Superior temporal gyrus (tissue), 1 donor: ENCODE results near the gene NTM.

Experiments
- DNase-seq: peaks from one replicate; pipeline ENCODE4 v3.0.0-alpha.2; 2016; ENCODE audit errors: extremely low spot score

The NTM gene

DNA sequence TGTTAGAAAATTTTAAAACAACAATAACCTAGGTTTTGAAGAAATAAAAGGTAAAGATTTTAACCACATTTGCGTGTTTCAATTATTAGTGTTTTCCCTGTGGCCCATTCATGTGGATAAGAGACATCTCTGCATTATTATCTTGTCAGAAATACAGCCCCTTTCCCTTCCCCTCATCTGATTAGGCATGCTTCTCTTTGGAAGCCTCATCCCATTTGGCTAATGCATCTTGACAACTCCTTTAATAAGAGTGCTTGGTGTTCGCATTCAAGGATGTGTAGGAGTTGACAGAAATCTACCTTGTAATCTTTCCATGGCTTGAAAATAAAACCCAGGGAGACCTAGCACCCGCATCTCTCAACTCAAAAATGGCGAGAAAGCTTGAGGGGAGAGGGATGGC is 635.5 kb downstream of the NTM start:
- DNase-seq: no peak

DNA sequence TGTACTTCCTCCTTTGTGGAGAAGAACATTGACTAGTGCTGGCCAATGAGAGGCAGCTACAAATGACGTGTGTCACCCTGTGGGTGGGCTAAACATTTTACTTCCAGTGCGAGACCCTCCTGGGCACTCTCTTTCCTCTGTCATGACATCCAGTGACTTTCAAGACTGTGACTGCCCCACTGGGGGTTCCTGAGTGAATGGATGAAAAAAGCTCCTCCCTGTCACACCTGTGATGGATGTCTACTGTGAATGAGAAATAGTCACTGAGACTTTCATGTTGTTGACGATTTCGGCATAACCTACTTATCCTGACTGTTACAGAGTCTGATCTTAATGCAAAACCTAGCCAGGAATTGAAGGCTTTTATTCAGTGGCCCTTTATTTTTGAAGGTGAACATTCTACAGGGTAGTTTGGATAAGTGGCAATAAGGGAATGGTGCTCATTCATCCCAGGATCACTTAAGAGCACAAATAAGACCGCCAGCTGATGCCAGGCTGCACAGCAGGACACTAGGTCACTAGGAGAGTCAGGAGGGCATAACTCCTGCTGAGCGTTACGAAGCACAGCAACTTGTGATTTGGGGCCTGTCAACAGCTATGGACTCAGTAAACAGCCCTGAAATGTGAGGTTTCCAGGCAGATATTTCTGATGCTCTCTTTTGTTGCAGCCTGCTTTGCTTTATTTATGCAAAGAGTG is 636.6 kb downstream of the NTM start:
- DNase-seq: no peak

DNA sequence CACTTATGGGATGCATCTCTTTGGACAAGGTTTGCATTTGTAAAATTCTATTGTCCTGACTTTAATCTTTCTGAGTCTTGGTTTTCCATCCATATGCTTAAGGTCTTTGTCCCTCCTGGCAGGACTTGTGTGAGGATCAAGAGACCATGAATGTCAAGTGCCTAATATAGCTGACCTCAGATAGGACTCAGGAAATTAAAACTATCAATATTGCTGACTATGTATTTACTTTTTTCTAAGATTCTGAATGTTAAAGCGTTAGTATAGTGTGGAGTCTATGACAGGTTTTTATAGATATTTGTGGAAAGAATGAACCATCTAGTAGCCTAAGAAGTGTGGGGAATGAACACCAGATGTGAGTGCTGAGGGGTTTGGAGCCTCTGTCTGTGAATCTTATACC is 637.8 kb downstream of the NTM start:
- DNase-seq: no peak

DNA sequence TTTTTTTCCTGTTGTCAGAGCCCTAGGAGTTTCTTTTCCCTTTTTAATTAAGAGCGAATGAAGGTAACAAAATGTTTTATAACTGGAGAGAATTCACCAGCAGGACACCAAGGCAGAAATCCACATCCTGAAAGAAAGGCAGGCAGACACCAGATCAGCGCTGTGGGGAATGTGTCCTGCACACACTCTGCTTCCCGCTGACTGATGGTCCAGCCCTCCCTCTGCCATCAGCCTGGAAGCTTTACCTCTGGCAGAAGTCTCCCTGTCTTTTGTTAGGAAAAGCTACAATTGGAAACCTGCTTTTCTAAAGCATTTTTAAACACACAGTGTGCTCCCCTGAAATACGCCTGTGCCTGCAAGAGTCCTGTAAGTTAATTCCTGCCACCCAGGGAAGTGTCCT is 638.5 kb downstream of the NTM start:
- no peak for DNase-seq

DNA sequence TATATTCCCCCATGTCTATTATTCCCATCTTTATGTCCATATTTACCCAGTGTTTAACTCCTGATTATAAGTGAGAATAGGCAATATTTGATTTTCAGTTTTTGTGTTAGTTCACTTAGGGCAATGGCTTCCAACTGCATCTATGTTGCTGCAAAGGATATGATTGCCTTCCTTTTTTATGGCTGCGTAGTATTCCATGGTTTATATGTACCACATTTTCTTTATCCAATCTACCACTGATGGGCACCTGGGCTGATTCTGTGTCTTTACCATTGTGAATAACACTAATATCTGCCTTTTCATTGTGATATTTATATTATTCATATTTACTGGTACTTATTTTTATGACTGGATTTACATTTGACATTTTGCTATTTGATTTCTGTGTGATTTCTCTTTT is 649.6 kb downstream of the NTM start:
- DNase-seq: no peak

DNA sequence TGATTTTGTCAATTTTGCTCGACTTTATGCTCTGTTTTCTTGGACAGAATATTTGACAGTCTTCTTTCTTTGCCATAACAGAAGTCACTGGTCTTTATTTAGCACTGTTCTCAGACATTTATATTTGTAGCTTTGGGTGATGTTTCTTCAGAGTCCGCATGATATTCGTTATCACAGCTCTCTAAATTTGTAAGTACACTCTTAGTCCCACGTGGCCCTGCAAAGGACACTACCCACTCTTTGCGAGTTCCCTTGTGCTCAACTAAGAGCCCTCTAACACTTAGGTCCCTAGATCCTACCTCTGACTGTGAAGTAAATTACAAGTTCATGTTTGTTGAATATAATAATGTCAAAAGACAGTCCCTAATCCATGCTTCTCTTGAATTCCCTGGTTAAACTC is 651.9 kb downstream of the NTM start:
- DNase-seq: no peak

DNA sequence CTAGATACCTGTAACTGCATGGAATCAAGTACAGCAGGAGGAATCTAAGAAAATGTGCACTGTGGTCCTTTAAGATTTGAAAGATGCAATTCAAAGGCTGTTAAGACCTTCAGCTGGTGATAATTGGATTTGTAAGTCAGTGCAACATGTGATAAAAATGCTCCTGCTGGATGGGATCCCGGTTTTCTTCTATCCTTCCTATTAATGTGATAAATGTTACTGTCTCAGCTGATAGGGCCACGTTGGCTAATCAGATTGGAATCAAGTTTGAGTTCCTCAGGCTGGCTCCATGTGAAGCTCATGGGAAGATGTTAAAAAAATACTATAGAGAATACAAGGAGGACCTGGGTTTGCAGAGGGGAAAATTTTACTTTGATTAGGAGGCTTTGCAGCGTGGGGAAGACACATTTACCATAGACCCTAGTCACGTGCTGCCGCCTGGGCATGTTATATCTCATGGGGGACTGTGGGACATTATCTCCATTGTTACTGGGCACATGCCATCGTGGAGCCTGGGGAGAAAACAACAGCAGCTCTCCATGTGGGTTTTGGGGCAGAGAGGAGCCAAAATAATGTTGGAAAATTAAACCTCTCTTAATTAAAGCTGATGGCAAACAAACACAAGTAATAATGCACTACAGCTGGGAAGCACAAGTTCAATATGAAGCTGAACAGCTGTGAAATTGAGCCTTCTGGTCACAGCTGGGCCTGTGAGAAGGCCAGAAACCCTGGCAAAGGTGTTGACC is 652.5 kb downstream of the NTM start:
- DNase-seq: no peak

DNA sequence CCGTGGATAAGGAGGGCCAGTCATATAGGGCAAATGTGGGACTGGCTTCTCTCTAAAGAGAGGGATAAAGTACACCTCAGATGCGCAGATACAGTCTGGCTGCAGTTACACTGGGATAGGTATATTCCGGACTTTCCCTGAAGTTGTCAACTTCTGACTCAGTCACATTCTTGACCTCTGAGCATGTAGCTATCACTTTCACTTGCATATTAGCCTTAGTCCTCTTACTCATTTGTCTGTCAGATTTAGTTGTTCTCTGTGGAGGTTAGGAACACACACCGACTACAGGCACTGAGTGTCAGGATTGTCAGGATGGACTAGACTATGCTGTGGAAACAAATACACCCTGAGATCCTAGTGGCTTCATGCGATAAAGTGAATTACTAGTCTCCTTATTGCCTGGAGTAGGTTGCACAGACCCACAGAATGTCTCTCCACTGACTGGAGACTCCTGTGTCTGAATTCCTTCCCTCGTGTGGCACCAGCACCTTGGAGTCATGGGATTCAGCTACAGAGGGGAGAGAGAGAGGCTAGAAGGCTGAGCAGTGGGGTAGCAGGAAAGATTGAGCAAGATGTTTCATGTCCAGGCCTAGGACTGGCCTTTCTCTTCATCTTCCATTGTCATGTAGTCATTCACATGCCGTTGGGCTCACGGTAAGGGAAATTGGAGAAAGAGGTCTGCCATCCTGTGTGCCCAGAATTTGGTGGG is 654.3 kb downstream of the NTM start:
- no peak for DNase-seq

DNA sequence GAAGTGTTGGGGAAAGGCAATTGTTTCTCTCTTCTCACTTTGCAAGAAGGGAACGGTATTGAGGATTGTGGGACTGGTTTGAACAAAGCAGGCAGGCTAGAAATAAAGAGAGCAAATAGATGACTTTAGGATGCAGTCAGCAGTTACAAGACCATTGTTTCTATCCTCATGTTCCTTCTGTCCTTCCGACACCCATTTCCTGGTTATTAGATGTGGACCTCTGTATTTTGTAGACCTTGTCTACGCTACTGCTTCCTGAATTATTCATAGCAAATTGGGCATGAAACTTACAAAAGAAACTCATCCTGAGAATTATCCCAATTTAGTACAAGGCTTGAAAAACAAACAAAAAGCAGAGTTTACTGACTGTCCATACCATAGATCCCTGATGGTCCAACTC is 656.3 kb downstream of the NTM start:
- DNase-seq: no peak

DNA sequence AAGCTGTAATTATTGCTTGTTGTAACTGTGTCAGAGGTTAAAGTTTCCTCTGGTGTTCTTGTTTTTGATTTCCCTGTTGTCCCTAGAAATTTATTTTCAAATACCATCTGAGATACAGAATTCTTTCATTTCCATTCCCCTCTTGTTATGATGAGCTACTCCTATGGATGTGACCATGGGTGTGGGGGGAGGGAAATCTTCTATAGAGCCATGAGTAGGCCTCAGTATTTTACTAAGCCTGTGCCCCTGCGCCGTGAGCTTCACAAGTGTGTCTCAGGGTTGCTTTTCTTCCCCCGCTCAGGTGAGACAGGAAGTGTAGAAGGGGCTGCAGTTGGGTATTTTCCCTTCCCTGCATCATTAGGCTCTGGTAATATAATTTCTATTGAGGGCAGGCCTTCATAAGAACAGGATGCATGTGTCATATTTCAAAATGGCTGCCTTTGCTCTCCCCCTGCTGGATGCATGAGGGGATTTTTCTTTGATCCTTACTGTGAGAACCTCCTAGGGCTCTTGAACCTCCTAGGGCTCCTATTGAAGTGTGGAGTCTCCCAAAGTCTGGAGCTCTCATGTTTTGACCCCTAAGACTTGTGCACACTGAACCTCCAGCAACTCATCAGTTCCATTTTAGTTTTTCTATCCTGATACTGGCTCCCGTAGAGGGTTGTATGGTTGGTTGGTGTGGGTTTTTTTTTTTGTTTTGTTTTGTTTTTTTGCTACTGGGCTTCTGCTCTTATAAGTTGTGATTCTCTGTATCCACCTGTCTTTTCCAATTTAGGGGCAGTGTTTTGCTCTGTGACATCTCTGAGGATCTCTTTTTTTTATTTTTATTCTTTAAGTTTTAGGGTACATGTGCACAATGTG is 658.2 kb downstream of the NTM start:
- DNase-seq: peak; percentile 86

DNA sequence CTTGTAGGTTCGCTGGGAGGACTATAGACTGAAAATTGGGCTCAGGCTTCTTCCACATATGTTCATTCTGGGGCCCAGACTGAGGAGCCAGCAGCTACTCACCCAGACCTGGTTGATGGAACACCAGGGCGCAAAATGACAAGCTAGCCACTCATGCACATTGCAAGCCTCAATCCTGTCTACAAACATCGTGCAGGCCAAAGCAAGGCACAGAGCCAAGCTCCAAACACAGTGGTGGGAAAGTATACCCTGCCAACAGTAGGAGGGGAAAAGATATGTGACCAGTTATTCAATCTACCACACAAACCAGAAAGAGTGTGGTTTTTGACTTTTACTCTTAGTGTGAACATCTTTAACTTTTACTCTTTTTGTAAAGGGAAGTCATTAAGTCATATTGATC is 660.5 kb downstream of the NTM start:
- no peak for DNase-seq

DNA sequence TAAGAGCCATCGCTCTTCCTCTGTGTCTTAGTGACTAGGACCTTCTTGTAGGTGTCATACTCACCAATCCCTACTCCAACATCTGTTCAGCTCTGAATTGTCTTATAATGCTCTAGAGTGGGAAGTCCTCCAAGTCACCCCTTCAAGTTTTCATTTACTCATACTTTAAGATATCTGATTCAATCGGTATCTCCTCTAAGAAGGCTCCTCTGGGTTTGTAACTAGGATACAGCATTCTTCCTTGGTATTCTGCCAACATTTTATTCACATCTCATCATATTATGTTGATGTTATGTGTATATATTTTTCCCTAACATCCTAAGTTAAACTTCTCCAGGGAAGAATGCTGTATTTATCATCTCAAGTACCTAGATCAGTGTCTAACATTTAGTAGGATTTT is 662.1 kb downstream of the NTM start:
- no peak for DNase-seq

DNA sequence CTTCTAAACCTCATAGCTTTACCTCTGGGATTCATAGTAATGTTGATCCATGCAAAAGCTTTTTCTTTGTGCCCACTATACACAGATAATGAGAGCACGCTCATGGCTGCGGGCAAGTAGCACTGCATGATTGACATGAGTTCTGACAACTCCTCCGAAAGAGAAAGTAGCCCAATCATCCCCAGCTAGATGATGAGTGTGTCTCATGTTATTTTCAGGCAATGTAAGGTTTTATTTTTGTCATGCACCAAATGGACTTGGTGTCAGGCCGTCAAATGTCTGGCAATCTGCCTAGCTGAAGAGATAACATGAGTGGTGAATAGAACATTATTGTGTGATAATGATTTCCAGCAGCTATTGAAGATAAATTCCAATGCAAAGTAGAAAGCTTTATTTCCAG is 662.6 kb downstream of the NTM start:
- DNase-seq: no peak

DNA sequence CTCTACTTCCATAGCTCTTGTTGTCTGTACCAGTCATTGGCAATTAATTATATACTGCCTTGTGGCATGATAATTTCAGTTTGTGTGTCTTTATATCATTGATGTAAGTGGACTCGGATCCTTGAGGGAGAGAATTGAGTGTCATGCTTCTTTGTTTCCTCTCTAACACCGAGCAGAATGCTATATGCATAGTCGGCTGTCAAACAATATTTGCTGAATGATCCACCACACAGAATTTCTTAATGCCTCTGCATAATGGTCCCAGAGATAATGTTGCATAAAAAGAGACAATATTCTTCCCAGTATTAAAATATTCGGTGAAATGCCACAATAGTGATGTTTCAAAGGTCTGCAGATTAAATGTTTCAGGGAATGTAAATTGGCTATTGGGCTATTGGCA is 664.8 kb downstream of the NTM start:
- DNase-seq: no peak

DNA sequence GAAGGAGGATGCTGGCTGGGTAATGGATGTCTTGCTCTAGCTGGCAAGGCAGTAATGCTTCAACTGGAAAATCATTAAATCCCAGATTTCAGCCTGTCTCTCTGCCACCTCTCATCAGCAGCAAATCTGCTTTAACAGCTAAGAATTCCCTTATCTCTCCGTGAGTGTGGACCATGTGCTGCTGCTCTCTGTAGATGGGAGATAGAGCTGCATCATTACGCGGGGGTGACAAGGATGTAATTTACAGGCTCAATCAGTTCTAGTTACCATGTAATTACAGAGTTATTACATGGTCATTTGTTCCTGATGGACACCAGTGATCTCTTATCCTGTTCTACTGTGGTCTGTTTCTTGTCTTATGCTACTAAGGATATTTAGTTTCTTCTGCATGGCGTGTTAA is 665.4 kb downstream of the NTM start:
- no peak for DNase-seq

DNA sequence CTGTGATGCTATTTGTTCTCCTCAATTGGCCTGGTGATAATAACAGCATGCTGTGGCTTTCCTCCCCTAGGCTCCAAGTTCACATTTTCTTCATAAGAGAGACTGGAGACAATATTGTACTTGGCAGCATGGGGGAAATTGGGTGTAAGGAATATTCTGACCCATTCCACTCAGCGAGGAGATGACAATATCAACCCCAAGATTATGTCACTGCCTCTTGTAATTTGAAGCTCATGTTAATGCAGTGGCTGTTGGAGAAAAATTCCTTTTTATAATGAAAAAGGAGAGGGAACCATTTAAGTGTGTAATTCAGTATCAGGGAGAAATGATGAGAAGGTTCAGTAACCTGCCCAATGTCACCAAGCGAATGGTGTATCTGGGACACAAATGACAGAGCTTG is 665.8 kb downstream of the NTM start:
- DNase-seq: no peak

DNA sequence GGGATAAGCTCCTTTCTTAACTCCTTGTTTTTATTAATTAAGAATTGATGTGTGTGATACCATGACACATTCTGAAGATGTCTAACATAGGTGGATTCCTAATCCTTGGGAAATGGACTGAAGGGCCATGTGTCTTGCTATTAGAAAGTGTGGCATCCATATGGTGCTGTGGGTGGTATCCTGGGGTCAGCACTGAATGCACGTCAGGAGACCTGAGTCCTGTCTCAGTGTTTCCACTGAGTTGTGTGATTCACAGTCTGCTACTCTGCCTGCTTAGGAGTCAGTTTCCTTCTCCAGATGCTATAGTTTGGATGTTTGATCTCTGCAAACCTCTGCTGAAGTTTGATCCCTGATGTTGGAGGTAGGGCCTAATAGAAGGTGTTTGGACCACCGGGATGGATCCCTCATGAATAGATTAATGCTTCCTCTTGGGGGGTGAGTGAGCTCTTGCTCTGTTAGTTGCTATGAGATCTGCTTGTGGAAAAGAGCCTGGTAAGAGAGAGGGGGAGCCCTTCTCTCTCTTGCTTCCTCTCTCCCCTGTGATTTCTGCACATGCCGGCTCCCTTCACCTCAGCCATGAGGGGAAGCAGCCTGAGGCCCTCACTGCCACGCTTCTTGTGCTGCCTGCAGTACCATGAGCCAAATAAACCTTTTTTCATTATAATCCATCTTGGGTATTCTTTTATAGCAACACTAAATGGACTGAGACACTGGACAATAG is 666.5 kb downstream of the NTM start:
- DNase-seq: no peak

DNA sequence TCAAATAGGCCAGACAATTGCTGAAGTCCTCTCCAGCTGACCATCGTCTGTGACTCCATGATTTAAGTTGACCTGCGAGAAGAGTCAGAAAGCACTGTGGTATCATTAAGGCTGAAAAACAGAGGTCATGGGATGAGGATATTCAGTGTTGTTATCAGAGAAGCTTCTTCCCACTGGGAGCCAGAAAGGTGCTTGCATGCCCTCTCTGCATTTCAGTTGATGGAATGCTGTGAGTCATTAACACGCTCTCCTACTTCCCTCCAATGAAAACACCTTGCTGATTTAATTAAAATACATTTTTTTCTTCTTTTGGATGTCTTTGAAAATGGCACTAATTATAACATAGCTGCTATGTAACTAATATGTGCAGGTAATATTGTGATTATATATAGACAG is 667.0 kb downstream of the NTM start:
- DNase-seq: no peak

DNA sequence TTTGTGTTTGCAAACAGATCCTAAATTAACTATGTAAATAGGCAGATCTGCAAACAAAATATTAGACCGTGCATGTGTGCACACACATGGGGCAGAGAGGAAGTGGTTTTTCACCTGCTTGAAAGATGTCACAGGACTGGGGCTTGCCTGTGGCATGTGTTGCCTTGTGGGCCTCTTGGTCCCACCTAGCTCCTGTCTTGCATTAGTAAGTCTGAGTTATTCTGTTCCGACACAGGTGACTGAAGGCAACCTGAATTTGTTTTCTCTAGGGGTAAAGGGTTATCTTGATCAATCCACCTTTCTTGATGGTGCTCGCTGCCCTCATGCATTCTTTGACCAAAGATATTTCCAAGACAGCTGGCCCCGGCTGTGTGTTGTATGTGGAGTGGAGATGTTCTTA is 667.5 kb downstream of the NTM start:
- DNase-seq: no peak

DNA sequence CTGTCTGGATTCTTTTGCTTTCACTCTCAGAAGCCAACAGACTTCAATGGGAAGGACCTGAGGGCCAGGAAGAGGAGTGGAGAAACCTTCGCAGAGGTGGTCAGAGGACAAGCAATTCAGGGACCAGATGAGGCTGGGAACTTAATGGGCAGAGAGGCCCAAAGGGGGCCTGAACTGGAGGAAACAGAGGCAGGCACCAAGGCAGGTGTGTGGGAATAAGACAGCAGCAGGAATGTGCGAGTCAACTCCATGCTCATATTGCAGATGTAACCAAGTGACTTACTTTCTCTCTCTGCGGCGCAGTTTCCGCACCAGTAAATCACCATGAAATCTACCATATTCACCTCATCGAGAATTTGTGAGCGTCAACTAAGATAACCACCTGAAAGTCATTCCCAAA is 669.1 kb downstream of the NTM start:
- no peak for DNase-seq

DNA sequence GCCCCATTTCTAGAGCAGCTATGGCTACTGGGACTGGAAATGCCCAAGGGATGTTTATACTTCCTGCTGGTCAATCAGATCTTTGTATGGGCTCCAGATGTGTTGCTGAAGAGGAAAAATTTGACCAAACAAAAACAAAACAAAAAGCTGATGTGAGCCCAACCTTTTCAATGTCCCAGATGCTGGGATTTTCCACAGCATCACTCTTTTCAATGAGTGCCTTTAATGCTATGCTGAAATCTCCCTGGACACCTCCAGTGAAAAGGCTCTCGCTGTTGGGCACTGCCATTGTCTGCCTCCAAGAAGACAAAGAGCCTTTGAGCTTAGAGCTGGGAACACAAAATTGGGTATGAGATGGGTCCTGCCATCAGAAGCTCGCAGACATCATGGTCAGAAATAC is 671.9 kb downstream of the NTM start:
- DNase-seq: peak; percentile 68

DNA sequence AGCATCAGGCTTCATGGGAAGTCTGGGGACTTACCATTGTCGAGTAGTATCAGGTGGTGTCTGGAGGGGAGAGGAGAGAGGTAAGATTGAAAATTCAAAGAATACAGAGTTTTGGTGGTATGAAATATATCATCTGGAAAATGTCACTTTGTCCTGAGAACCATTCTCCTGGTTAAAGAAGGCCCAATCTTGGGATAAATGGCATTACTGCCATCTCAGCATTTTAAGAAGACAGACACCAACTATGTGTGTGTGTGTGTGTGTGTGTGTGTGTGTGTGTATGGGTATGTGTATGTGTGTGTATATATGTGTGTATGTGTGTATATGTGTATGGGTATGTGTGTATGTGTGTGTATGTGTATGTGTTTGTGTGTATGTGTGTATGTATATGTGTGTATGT is 673.3 kb downstream of the NTM start:
- no peak for DNase-seq
